GM12873 (cell line): ENCODE results near the gene CDKN1B.

Experiments used
- TF ChIP-seq, protein P1 (sequence below): IDR thresholded peaks from 2 replicates; pipeline ENCODE4 v1.5.1; 2012; ENCODE audit warnings: low read depth, mild to moderate bottlenecking, moderate library complexity, low read length, control low read depth; ENCODE audit not compliant: insufficient read depth; ENCODE audit errors: missing control alignments

The CDKN1B gene

DNA sequence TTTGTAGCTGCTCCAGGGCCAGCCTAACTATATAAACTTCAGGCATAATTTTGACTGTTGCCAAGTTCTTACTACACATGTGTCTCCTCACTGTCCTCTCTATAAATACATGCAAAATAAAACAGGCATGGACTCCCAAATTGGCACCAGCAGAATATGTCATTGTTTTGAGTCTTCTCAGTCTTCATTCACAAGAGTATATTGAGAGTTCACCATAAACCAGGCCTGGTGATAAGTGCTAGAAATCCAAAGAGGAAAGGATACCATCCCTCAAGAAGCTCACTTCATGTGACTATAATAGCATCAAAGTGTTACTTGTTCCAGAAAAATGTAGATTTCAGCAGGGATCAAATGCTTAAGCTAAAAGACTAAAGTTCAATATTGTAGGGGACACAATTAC is 34.9 kb upstream of the CDKN1B start:
- TF ChIP-seq, protein P1, sequence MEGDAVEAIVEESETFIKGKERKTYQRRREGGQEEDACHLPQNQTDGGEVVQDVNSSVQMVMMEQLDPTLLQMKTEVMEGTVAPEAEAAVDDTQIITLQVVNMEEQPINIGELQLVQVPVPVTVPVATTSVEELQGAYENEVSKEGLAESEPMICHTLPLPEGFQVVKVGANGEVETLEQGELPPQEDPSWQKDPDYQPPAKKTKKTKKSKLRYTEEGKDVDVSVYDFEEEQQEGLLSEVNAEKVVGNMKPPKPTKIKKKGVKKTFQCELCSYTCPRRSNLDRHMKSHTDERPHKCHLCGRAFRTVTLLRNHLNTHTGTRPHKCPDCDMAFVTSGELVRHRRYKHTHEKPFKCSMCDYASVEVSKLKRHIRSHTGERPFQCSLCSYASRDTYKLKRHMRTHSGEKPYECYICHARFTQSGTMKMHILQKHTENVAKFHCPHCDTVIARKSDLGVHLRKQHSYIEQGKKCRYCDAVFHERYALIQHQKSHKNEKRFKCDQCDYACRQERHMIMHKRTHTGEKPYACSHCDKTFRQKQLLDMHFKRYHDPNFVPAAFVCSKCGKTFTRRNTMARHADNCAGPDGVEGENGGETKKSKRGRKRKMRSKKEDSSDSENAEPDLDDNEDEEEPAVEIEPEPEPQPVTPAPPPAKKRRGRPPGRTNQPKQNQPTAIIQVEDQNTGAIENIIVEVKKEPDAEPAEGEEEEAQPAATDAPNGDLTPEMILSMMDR, result no peak

- TF ChIP-seq, protein P1, result no peak
These were observed 34.0 kb upstream of the CDKN1B start for GRCh38 chr12:12683136-12683697.

GRCh38 chr12:12683725-12684124 is 33.4 kb upstream of the CDKN1B start:
- TF ChIP-seq, protein P1, result no peak

GRCh38 chr12:12684375-12685106 is 32.6 kb upstream of the CDKN1B start:
- TF ChIP-seq, protein P1, result no peak

DNA sequence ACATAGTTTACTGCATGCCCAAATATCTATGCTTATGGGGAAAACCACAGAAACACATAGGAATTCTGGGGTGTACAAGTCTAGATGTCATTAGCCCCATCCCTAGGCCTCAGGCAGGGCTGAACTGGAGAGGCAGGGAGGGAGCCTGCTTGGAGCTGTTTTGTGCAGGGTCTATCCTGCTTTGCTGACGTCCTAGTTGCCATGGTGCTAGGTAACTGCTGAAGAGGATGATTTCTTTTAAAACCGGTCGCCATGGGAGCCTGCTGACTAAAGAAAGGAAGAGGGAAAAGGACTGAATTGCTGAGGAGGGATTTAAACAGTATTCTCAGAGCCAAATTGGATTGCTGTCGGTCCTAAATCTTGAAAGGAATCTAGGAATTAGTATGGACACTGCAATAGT is 31.9 kb upstream of the CDKN1B start:
- TF ChIP-seq, protein P1, result no peak

DNA sequence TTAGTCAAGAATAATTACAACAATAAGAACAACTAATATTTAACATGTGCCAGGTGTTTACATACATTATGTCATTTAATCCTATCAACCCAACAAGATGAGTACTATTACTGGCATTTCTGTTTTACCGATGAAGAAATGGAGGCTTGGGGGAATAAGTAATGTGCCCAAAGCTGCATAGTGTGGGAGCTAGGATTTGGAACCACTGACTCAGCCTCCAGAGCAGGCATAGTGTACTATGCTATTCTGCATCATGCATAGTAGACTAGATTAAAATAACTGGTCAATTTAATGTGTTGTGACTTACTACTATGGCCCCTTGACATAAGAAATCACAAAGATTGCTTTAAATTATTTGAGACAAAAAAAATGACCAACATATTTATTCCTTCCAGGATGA is 30.7 kb upstream of the CDKN1B start:
- TF ChIP-seq, protein P1, result no peak

- TF ChIP-seq, protein P1, result no peak
These were observed 30.2 kb upstream of the CDKN1B start for GRCh38 chr12:12686925-12687324.
